ENCODE data around the gene NEK8. TPM values are rescaled to one million over a fixed set of nuclear protein-coding genes. Genes with fewer than 3 reads are reported as not detected.

NEK8 gene
- total and polyA plus RNA-seq, 7 donors = 0.21 to 1.5 (median 0.80) TPM

DNA sequence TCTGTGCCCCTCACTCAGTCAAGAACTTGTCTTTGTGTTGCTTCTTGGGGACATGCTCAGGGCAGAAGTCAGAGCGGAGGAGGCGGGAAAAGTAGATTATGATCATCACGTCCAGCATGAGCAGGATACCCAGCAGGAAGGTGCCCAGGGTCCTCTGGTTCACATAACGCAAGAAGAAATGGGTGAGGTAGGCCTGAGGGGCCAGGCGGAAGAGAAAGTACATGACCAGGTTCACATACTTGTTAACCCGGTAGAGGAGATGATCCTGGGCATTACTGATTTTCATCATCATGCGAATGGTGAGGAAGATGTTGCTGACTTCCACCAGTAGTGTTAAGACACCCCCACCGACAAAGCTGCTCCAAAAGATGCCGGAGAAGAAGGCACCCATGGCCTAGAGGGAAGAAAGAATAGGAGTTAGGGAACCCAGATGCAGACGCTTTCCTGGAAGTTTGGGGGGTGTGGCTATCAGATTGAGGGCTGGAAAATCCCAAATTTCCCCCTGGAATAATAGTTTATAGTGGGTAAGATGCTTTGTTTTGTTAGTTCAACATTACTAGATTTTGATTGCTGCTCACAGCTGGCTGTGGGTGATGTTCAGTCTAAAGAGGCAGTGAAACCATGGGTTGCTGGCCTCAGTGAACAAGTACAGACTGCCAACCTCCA is 4.0 kb upstream of the NEK8 start:
- ATAC-seq (no peak), DNase-seq (no peak)
- Histone ChIP-seq H3K4me3 (peak overlapping the region; percentile 80), H3K4me1 (peaks cover 40% of the 10 kb centered on the region), H3K36me3 (ENCODE audit: insufficient read depth in 1 of 2, low read depth in 1 of 2) (peaks cover 0 to 44% of the 10 kb centered on the region in 2 donors), H3K9me3 (no peaks in the 10 kb centered on the region), H3K27ac (no peak overlapping the region), H3K27me3 (ENCODE audit: insufficient read depth in 3 of 3, low read length in 2 of 3) (no peaks in the 10 kb centered on the region)
- intact Hi-C loops (cut with DNase I) = loop anchor here (5.0 to 10.0 kb wide), 2 partner anchors 178 to 390 kb away; partner anchors contain the start of gene DHRS13 (in 1 of the 2)
- WGBS, 3 donors = 74 to 80% (median 80%) methylated on average over 10 of the region's 10 CpGs
- TF ChIP-seq CTCF (IDR thresholded peaks at IDR 0.05) = no peak

DNA sequence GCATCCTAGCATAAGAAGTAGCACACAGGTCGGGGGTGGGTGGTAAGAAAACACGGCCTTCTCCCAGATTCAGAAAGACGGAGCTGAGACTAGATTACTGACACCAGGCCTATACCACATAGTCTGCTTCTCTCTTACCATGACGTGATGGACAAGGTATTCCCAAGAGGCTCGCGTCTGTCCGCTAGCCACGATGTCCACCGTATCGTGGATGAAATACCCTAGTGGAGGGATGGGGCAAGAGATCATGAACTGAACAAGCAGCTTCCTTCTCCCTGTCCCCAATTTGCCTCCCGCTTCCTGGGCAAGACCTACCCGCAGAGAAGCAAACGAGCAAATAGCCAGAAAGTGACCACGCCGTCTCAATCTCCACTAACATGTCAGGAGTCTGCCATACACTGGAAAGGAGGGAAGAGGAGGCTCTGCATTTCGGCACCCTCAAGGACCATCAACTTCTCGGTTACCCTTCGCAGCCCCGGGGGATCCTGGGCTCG is 3.4 kb upstream of the NEK8 start:
- Histone ChIP-seq H3K27ac (no peak overlapping the region), H3K27me3 (ENCODE audit: insufficient read depth in 3 of 3, low read length in 2 of 3) (no peaks in the 10 kb centered on the region), H3K36me3 (ENCODE audit: insufficient read depth in 1 of 2, low read depth in 1 of 2) (peaks cover 0 to 44% of the 10 kb centered on the region in 2 donors), H3K4me1 (peaks cover 40% of the 10 kb centered on the region), H3K4me3 (peak overlapping the region; percentile 80), H3K9me3 (no peaks in the 10 kb centered on the region)
- DNase-seq = no peak
- intact Hi-C loops (cut with DNase I) = loop anchor here (5.0 to 10.0 kb wide), 2 partner anchors 177 to 390 kb away; partner anchors contain the start of gene DHRS13 (in 1 of the 2)
- TF ChIP-seq CTCF (IDR thresholded peaks at IDR 0.05) = no peak
- WGBS, 3 donors = 17 to 30% (median 21%) methylated on average over 20 of the region's 20 CpGs
- ATAC-seq = no peak

DNA sequence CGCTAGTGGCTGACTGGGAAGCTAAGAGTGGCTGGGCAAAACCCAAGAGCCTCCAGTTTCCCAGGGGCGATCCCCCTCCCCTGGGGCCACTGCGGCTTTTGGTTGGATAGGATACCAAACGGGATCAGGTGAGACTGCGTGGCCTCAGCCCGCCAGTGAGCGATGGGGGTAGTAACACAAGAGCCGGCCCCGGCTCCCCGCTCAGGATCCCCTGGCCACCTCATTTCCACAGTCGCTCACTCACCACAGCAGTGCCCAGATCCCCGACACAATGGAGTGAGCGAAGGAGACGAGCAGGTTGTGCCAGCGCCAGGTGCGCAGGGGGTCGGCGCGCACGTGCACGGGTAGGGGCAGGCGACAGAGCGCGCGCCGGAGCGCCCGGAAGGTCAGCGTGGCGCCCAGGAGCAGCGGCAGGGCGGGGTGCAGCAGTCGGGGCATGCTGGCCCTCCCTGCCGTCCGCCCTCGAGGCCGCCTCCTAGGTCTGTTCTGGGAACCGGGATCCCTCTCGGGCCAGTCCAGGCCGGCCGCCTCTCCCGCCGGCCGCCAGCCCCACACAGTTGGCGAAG is 2.8 kb upstream of the NEK8 start:
- intact Hi-C loops (cut with DNase I) = loop anchor here (1.0 to 10.0 kb wide), 3 partner anchors 25 to 389 kb away; partner anchors contain the start of gene DHRS13 (in 1 of the 2)
- WGBS, 3 donors = 2 to 3% (median 2%) methylated on average over 32 to 45 of the region's 45 CpGs
- no peaks in the 10 kb centered on the region for H3K9me3 ChIP-seq
- no peak overlapping the region for H3K27ac ChIP-seq
- TF ChIP-seq CTCF (IDR thresholded peaks at IDR 0.05) = no peak
- H3K4me1 ChIP-seq = peaks cover 39% of the 10 kb centered on the region
- H3K27me3 ChIP-seq (ENCODE audit: insufficient read depth in 3 of 3, low read length in 2 of 3) = no peaks in the 10 kb centered on the region
- H3K4me3 ChIP-seq = peak overlapping the region; percentile 80
- DNase-seq (peak in 1 of 2 donors; percentile 75), ATAC-seq (peak in 3 of 4 donors; percentile 3 to 7 (median 6))
- H3K36me3 ChIP-seq (ENCODE audit: insufficient read depth in 1 of 2, low read depth in 1 of 2) = peaks cover 0 to 43% of the 10 kb centered on the region in 2 donors

- DNase-seq (peak; percentile 69 to 79), ATAC-seq (peak; percentile 8 to 33 (median 8))
- Histone ChIP-seq H3K4me1 (peaks cover 35% of the 10 kb centered on the region), H3K9me3 (no peaks in the 10 kb centered on the region), H3K27me3 (ENCODE audit: insufficient read depth in 3 of 3, low read length in 2 of 3) (no peaks in the 10 kb centered on the region), H3K36me3 (ENCODE audit: insufficient read depth in 1 of 2, low read depth in 1 of 2) (peaks cover 0 to 38% of the 10 kb centered on the region in 2 donors), H3K27ac (peak within 1 kb of the TSS; percentile 59), H3K4me3 (peak within 1 kb of the TSS; percentile 80)
- TF ChIP-seq CTCF (IDR thresholded peaks at IDR 0.05) = no peak
- intact Hi-C loops (cut with DNase I) = loop anchor here (1.0 to 10.0 kb wide), 3 partner anchors 24 to 389 kb away; partner anchors contain the start of gene DHRS13 (in 1 of the 2)
- WGBS, 3 donors = 1% methylated on average over 16 to 49 of the region's 49 CpGs
Observed at GRCh38 chr17:28726226-28726626, 2.4 kb upstream of the NEK8 start, which contains the start of gene TLCD1. TLCD1 (minus strand) TSS chr17:28726233; CDS start chr17:28726097, 136 bp downstream.

Data from psoas muscle (tissue), 8 donors.